NCI-H2227 treated with DMSO at 0.1 percent for 48 hours (cell line): ENCODE measurements around the gene IKZF2.

Experiments used
- DNase-seq: peaks from one replicate; lab custom pipeline; 2025; lab: John Stamatoyannopoulos, UW

The IKZF2 gene

DNA sequence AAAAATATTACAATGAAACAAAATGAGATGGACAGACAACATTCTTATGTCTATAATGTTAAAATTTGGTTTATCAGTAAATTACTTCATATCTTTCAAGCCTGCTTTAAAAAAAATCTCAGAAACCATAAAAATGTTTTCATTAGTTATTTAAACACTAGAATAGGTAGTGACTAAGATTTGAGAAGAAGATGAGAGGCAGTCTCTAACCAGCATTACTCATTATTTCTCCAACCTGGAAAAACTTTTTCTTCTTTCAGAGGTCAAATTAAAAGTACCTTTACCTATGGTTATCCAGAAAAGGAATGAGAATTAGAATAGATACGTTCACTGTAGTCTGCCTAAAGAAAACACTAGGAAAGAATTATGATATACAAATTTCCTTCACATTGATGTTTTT lies 50.3 kb downstream of the IKZF2 start:
- no peak for DNase-seq

DNA sequence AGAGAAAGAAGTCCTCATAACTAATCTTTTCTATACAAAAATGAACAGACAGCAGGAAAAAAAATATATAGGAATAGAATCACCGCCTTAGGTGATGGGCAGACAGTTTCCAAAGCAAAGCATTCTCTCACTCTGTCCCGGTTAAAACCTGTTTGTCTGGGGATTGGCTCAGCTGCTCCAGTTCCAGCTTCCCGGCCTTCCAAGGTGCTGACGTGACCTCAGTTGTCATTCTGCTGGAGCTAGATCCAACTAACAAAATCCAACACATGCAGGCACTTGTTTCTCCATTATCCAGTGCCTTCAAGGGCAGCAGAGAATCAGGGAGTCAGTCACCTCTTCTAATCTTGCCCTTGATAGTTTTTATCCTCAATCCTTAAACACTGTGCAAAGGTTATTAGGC lies 52.8 kb downstream of the IKZF2 start:
- DNase-seq, result no peak

DNA sequence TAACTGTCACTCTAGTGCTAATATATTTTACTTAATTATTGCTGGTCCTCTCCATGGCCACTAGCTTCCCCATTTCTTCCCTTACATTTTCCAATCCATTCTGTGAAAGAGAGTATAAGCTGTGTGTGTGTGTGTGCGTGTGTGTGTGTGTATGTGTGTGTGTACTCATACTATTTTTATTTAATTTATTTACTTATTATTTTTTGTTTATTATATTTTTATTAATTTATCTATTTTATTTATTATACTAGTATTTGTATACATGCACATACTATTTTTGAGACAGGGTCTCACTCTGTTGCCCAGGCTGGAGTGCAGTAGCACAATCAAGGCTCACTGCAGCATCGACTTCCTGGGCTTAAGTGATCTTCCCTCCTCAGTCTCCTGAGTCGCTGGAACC lies 59.6 kb downstream of the IKZF2 start:
- no peak for DNase-seq

DNA sequence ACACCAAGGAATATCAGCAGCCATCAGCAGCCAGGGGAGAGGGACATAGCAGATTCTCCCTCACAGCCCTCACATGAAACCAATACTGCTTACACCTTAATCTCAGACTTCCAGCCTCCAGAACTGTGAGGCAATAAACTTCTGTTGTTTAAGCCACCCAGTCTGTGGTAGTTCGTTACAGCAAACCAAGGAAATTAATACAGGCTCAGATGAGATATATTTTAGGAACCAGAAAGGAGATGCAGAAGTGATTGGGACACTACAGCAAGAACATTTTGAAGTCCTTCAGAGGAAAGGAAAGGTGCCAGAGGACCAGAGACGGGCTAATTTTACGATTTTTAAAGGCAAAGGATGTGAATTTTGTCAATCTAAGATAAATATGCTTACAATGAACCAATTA lies 60.6 kb downstream of the IKZF2 start:
- DNase-seq, result no peak

DNA sequence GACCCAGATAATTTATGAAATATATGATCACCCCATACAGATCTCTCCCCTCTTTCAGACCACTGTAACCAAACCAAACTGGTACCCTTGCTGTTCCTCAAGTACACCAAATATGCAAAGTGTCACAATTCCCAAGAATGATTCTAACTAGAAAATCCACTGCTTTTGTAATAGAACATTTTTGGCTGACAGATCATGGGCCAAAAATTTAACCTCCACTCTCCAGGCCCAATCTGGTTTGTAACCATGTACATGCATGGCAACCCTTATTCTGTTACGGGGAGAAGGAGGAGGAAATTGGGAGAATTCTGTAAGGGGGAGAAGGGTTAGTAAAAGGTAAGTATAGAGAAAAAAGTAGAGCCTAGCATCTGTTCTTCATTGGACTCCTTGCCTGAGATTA lies 62.0 kb downstream of the IKZF2 start:
- no peak for DNase-seq

DNA sequence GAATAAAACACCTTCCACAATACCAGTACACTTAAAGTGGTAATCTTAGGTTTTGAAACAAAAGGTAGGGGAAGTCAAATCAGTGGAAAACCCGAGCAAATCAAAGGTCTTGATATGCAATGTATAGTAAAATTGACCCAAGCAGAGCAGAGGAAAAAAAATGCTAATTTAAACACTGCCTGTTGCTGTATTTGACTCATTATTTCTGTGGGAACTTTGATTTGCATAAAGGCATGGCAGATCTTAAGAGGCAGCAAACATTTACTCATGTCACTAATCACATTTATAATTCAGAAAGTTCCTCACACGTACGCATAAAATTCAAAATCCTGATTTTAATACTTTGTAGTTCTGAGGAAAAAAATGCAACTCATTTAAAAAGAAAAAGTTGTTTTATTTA lies 64.4 kb downstream of the IKZF2 start:
- DNase-seq, result no peak

DNA sequence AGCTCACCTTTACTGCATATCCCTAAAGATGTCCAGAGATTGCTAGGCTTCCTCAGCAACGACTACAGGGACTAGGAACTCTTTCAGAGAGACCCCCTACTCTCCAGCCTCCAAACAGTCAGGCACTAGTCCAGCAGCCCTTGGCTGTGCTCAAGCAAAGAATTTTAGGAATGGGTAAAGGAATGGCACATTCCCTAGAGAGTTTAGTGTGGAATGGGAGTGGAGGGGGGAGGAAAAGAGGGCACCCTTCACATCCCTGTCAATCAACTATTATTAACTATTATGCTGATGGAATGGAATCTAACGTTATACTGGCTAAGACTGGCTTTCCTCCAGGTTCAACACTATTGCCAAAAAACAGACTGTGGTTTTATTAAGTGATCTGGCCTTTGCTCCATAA lies 64.8 kb downstream of the IKZF2 start:
- no peak for DNase-seq

DNA sequence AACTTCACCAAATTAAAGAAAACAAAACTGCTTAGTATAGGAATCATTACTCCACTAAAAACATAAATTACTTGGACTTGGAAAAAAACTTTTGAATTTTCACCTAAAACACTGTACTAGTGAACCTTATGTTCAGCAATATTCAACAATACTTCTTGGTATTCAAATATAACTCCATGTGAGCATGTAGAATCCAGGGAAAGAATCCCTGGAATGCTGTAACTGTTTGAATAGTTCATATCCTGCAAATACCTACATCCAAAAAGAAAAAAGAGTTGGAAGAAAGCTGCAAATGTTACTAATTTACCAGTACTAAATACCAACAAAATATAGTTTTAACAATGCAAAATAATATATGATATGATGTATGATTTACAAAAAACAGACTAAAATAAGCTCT lies 65.4 kb downstream of the IKZF2 start:
- no peak for DNase-seq

DNA sequence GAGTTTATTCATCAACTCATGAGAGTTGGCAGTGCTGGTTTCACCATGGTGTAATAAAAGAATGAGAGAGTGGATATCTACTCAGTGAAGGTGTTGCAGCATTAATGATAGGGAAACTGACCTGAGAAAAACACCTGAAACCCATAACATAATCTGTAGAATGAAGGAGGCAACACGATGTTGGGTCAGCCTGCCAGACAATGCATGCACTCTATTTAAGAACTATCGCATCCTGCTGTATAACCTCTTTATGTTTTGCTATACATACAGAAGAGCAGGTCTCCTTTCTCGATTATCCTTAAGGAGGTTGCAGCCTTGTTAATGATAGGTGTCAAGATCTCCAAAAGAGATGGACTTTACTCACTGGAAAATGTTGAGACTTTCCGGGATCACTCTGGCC lies 65.9 kb downstream of the IKZF2 start:
- DNase-seq, result no peak

DNA sequence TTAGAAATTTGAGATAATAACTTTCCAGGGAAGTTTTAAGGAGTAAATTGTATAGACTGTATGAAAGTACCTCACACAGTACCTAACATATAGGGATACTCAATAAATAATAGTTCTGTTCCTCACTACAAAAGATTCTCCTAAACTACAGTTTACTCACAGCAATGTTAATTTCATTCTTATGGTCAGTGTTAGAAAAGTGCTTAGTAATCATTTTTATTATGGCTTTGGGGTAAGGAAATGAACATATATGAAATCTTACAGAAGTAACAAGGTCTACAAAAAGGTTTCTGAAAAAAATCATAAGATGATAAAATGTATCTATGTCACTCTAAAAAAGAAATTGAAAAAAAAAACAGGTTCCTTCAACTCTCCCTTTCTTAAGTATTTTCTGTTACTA lies 67.2 kb downstream of the IKZF2 start:
- no peak for DNase-seq

DNA sequence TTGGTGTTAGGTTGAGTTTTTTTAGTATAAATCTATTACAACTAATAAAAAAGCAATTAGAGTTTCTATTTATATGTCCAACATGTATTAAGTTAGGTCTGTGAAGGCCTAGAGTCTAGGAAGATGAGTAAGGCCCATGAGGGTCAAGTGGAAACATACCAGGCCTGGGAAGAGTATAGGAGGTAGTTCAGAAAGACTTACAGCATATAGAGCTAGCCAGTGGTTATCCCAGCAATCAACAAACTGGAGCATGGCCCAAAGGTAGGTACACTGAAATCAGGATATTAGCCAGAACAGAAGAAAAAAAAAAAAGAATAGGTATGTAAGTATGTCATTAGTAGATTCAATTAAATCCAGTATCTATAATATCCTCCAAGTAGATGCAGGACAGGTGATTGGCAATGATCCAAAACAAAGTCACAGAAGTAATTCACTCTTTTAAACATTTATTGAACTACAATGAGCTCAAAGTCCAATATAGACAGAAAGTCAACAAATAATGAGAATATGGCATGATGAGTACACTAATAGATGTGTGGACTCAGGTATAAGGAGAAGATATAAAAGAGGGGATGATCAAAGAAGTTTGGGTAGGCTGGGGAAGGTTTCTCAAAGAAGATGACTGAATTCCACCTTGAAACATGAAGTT lies 70.3 kb downstream of the IKZF2 start:
- no peak for DNase-seq

DNA sequence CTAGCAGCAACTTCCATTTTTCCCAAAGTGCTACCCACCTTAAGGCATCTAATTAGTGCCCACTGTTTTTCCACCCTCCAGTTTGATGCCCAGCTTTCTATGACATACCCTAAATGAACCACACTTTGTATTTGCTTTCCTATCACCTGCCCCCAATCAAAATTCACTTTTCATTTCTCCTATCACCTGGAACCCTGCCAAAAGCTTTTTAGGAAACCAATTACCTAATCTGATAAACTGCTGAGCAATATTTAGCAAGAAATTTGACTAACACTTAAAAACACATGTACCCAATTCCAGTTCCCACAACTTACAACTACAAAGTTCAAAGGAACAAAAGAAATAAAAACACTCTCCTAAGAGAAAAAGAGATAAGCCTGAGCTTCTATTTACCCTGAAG lies 71.7 kb downstream of the IKZF2 start:
- DNase-seq, result no peak

DNA sequence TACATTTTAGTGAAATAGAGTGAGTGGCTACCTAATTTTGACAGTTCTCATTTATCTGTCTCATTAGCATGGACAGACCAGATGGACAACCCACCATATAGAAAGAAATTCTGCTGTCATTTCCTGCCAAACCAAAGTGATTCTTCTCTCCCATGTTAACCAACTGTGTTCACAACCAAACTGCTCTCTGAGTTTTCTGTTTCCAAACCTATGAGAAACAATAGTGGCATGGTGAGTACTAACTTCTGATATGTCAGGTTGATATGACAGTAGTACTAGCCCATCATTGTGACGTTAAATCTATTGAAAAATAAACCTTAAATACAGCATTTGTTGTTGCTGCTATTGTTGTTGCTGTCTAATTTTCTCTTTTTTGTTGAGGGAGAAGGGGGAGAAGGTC lies 72.7 kb downstream of the IKZF2 start:
- no peak for DNase-seq

DNA sequence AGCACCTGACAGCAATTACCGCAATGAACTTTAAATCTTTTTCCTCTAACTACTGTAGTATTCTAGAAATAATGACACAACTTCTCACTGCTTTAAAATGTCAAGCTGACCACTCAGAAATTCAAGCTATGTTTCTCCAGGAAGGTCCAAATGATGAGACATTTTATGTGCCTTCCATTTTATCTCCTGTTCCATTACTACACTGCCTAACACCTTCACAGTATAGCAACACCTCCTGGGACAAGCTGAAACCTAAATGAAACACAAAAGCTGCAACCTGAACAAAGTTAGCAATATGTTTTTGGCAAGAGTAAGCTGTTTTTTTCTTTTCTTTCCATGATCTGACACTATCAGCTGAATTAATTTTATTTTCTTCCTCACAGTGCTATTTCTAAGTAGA lies 81.9 kb downstream of the IKZF2 start:
- no peak for DNase-seq

DNA sequence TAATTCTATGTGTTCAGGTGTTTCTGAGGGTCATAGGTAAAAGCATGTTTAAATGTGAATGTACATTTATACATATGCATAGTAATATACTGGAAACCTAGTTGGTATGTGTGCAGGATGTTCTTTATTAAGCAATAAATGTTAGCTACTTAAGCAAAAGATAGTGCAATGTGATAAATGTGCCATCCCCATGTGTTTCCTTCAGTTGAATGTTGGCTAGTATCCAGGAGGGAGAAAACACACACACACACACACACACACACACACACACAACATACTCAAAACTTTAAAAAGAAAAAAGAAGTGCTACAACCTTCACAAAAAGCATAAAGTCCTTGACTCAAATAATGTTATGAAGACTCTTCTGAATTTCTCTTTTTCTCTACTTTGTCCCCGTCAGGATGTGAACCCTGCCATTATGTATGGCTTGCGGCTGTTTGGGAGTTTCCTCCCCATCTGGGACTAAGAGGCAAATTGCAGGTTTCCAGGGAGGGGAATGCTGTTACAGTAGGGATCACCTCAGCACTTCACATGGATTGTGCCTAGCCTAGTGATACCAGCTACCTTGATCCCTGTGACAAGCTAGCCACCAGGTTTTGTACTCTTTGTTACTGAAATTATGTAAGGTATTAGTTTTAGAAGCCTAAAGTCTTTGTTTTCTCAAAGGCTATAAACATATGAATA lies 82.6 kb downstream of the IKZF2 start:
- DNase-seq, result no peak

DNA sequence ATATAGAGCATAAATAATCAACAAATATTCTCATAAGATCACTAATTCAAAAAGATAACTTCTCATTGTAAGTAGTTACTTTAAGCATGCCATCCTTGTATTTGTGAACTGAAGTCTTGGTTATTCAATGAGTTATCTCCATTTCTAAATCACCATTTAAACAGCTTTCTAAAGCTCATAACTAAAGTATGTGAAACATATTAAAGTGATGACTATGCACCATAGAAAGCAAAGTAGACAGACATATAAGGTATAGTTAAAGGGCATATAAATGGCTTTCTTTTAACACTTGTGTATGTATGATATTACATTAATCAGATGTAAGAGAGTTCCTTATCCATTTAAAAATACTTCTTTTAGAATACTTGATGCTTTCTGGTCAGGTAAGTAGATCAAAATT lies 83.5 kb downstream of the IKZF2 start:
- DNase-seq, result no peak

DNA sequence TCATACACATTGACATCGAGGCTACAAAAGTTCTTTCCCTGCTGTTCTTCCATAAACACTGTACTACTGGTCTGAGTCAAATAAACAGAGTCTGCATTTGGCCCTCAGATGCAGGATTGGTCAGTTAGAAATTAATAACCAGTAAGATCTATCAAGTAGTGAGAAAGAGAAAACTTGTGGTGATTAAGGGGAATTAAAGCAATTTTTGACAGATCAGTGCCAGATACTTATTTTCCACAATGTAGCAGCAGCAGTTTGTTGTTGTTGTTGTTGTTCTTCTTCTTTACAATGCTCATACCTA lies 85.0 kb downstream of the IKZF2 start:
- DNase-seq, result no peak

DNA sequence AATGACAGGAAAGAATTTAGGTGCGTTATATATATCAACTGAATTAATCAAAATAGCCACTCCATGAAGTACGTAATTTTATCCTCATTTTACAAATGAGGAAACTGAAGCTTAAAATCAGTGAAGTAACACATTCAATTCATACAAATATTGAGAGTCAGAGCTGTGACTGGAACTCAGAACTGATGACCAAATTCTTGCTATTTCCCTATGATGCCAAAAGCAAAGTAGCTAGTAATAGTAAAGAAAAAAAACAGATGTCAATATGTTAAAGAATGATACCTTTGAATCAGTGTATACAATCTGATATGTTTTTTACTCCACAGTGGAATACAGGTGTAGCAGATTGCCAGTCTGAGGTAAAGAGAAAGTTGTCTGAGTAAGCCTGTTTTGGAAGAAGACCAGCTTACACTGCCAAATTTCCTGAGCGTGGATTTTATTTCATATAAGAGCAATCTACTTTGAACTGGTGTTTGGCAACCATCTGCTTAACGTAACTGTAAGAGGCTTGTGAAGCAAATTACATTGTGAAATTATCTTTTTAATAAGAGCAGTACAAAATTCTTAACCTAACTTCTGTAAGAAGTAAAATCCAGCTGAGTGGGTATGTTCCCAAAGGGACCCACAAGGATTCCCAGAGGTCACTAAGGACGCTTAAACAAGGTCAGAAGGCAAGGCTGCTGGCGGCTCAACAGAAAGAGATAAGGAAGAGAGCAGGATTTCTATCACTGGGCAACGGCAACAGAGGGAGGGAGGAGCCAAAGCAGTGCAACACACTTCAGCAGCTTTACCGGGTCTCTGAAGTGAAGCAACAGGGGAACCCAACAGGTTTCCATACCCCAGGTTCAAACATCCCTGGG lies 85.6 kb downstream of the IKZF2 start:
- DNase-seq, result peak; percentile 34

DNA sequence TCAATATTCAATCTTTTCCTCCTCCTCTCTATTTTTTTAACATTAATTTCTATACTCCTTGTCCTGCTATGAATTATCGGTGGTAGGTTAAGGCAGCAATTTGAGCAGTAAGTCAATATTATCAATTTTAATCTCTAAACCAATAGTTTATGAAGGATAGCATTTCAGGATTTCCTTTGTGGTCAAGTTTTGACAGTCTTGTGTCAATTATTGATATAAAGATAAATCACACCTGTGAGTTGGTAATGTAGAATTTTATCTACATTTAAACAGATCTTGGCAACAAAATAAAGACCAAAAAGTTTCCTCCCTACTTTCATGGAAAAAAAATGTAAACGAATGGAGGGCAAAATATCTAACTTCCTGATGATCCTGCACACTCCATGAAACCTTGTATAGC lies 87.3 kb downstream of the IKZF2 start:
- no peak for DNase-seq

DNA sequence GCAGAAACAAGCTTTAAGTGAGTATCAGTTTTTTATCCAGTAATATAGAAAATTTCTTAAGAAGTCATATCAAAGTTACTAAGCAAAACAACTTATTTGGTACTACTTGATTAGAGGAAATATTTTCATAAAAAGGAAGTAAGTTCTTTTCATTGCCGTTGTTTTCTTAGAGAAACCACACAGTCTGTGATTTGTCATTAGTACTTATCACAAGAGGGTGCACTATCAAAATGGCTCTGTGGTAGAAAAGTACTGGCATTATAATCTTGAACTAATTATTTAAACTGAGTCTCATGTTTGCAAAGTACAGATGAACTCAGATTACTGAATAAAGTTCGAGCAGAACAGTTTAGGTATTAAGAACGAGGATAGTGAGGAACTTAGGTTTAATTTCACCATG lies 93.4 kb downstream of the IKZF2 start:
- no peak for DNase-seq

DNA sequence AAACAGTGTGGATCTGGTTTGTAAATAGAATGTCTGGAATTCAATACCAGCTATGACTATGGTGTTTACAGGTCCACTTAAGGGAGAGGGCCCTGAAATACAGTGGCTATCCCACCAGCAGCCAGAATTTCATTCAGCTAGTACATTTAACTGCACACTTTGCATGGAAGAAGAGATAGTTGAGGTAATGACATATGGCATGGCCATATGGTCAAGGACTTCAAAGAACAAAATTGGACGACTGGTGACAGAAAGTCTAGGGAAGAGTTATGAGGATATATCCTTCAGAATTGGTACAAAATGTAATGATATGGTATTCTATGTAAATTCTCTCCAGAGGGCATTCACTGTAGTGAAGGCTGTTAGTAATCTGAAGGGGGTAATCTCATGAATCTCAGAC lies 105.0 kb downstream of the IKZF2 start:
- DNase-seq, result no peak

DNA sequence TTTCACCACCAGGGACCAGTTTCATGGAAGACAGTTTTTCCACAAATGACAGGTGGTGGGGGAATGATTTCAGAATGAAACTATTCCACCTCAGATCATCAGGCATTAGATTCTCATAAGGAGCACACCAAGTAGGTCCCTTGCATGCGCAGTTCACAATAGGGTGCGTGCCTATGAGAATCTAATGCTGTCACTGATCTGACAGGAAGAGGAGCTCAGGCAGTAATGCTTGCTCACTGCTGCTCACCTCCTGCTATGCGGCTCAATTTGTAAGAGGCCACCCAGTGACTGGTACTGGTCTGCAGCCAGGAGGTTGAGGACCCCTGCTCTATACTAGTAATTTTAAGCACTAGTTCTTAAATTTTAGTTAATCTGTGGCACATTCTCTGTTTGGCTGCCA lies 107.8 kb downstream of the IKZF2 start:
- no peak for DNase-seq

DNA sequence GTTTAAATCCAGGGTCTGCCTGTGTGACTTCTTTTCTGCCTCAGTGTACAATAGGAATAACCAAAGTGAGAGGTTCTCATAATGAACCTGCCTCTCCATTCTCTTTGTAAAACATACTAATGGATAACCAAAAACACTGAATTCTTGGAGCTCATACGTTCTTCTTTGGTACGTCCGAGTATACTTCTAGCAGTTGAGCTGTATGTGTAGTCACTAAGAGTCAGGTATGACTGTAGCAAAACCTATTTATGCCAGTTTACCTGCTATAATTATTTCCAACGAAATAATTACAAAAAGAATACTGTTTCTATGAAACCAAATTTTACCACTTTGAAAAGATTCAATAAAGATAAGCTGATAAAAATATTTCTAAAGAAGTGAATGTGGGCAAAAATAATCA lies 109.2 kb downstream of the IKZF2 start:
- no peak for DNase-seq

DNA sequence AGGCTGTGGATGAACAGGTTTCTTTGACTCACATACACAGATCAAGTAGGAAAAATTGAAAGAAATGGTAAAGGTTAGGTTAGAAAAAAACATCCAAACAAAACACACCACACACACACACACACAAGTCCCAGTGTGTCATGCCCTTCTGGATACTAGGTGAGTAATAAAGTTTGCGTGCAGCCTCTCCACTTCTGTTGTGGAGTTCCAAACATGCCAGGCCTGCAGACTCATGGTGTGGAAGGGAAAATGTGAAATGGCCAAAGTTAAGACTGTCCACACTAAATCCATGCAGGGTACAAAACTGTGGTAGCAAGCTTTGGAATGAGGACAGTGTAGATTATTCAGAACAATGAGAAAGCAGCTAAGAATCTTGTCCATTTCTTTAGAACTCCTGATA lies 114.6 kb downstream of the IKZF2 start:
- DNase-seq, result no peak
